SU-DHL-6 (cell line): ENCODE data around the gene LCN9.

ENCODE experiments used
- H2AFZ ChIP-seq: fragments of 200-600 bp; sonication (generic); 2 replicates; pipeline ENCODE4 v1.6.1; 2014; ENCODE audit warnings: low read depth, mild to moderate bottlenecking, moderate library complexity, mixed read lengths, antibody characterized with exemption, low read length; ENCODE audit not compliant: severe bottlenecking
- H3F3A ChIP-seq: fragments of 200-600 bp; shearing (Covaris generic); 2 replicates; pipeline ENCODE4 v1.6.0; 2016; ENCODE audit warnings: antibody characterized with exemption, mild to moderate bottlenecking; ENCODE audit not compliant: insufficient read depth
- H3K27ac ChIP-seq: fragments of 200-600 bp; sonication (generic); 2 replicates; pipeline ENCODE4 v1.5.1; 2016; ENCODE audit warnings: low read depth, mild to moderate bottlenecking, low read length, moderate library complexity, mixed read lengths
- H3K27me3 ChIP-seq: fragments of 200-600 bp; sonication (generic), shearing (Covaris generic); 2 replicates; pipeline ENCODE4 v1.6.0; 2014; ENCODE audit warnings: mild to moderate bottlenecking, low read length
- H3K36me3 ChIP-seq: fragments of 200-600 bp; sonication (generic); 2 replicates; pipeline ENCODE4 v1.6.1; 2014; ENCODE audit warnings: mild to moderate bottlenecking, low read length, mixed read lengths
- H3K4me2 ChIP-seq: fragments of 300-600, 200-600 bp; shearing (Covaris generic), sonication (generic); 2 replicates; pipeline ENCODE4 v1.6.0; 2014; ENCODE audit warnings: low read length, low read depth, mild to moderate bottlenecking; ENCODE audit not compliant: poor library complexity, severe bottlenecking
- H3K4me3 ChIP-seq: fragments of 200-600 bp; sonication (generic); 2 replicates; pipeline ENCODE4 v1.5.1; 2014; ENCODE audit warnings: antibody characterized with exemption, low read length, mild to moderate bottlenecking, mixed read lengths; ENCODE audit not compliant: insufficient read depth, poor library complexity, severe bottlenecking
- H3K79me2 ChIP-seq: fragments of 200-600 bp; sonication (generic); 2 replicates; pipeline ENCODE4 v1.6.1; 2014; ENCODE audit warnings: mild to moderate bottlenecking, low read length, moderate library complexity; ENCODE audit not compliant: insufficient read depth
- H3K9ac ChIP-seq: fragments of 200-600 bp; sonication (generic); 2 replicates; pipeline ENCODE4 v1.7.0; 2014; ENCODE audit warnings: mild to moderate bottlenecking, low read length
- H3K9me2 ChIP-seq: fragments of 200-600 bp; sonication (generic); replicated peaks from 2 replicates; pipeline ENCODE4 v1.6.1; 2014; ENCODE audit warnings: low read length; ENCODE audit not compliant: insufficient read depth
- H3K9me3 ChIP-seq: fragments of 200-600 bp; sonication (generic); 2 replicates; pipeline ENCODE4 v1.6.1; 2014; ENCODE audit warnings: low read length, mixed read lengths; ENCODE audit not compliant: insufficient read depth
- H4K20me1 ChIP-seq: fragments of 200-600 bp; sonication (generic); 2 replicates; pipeline ENCODE4 v1.6.1; 2014; ENCODE audit warnings: low read depth, mild to moderate bottlenecking, antibody characterized with exemption, low read length, moderate library complexity, mixed read lengths
- EZH2phosphoT487 ChIP-seq: fragments of 200-600 bp; sonication (generic), shearing (Covaris generic); conservative IDR thresholded peaks from 2 replicates; pipeline ENCODE4 v1.6.1; 2018; ENCODE audit warnings: mild to moderate bottlenecking, antibody characterized with exemption, low read length, moderate library complexity, mixed read lengths
- TF ChIP-seq, protein P1 (sequence below): fragments of 200-600 bp; sonication (generic); IDR thresholded peaks from one replicate; pipeline ENCODE4 v1.5.1; 2017; ENCODE audit warnings: antibody characterized with exemption, mild to moderate bottlenecking, low read length, moderate library complexity; ENCODE audit not compliant: insufficient read depth, poor library complexity, severe bottlenecking

LCN9 gene, protein sequence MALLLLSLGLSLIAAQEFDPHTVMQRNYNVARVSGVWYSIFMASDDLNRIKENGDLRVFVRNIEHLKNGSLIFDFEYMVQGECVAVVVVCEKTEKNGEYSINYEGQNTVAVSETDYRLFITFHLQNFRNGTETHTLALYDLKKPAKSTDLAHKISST

DNA sequence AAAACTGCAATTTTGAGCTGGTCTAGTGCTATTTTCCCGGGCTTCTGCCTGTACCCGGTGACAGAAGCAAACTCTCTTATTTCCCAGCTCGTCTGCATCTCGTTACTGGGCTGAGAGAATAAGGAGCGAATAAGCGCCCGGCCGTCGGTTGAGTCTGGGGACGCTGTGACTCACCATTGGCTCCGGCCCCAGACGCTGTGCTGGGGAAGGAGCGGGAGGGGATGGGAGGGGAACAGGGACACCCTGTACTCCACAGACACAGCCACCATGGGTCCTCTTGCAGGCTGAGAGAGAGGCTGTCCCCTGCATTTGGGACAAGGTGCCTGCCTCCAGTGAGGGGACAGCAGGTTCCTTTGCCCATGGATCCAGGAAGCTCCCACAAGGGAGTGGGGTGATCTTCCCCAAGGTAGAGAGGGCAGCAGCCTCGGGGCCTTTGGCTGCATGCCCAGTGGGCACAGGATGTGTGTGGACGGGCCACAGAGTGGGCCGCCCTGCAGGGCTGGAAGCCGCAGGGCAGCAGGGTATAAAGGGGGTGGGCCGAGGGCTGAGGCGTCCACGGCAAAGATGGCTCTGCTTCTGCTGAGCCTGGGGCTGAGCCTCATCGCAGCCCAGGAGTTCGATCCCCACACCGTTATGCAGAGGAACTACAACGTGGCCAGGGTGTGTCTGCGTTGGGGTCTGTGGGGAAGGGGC, at the start of gene LCN9:
LCN9 (plus strand) TSS at position 552 of the 693 bp plus-strand sequence; CDS start at position 565, 13 bp downstream.
- Histone ChIP-seq H3K4me3 (no peak within 1 kb of the TSS), H3K79me2 (no peaks in the 10 kb centered on the region), H3K4me2 (no peak within 1 kb of the TSS), H3K27ac (no peak within 1 kb of the TSS), H3K27me3 (no peaks in the 10 kb centered on the region), H4K20me1 (no peaks in the 10 kb centered on the region), H3K9me2 (no peaks in the 10 kb centered on the region), H3F3A (no peaks in the 10 kb centered on the region), H3K9ac (no peak within 1 kb of the TSS), H3K9me3 (no peaks in the 10 kb centered on the region), H3K36me3 (no peaks in the 10 kb centered on the region), H2AFZ (no peak within 1 kb of the TSS)
- no peak for TF ChIP-seq EZH2phosphoT487
- TF ChIP-seq, protein P1, sequence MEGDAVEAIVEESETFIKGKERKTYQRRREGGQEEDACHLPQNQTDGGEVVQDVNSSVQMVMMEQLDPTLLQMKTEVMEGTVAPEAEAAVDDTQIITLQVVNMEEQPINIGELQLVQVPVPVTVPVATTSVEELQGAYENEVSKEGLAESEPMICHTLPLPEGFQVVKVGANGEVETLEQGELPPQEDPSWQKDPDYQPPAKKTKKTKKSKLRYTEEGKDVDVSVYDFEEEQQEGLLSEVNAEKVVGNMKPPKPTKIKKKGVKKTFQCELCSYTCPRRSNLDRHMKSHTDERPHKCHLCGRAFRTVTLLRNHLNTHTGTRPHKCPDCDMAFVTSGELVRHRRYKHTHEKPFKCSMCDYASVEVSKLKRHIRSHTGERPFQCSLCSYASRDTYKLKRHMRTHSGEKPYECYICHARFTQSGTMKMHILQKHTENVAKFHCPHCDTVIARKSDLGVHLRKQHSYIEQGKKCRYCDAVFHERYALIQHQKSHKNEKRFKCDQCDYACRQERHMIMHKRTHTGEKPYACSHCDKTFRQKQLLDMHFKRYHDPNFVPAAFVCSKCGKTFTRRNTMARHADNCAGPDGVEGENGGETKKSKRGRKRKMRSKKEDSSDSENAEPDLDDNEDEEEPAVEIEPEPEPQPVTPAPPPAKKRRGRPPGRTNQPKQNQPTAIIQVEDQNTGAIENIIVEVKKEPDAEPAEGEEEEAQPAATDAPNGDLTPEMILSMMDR = no peak

DNA sequence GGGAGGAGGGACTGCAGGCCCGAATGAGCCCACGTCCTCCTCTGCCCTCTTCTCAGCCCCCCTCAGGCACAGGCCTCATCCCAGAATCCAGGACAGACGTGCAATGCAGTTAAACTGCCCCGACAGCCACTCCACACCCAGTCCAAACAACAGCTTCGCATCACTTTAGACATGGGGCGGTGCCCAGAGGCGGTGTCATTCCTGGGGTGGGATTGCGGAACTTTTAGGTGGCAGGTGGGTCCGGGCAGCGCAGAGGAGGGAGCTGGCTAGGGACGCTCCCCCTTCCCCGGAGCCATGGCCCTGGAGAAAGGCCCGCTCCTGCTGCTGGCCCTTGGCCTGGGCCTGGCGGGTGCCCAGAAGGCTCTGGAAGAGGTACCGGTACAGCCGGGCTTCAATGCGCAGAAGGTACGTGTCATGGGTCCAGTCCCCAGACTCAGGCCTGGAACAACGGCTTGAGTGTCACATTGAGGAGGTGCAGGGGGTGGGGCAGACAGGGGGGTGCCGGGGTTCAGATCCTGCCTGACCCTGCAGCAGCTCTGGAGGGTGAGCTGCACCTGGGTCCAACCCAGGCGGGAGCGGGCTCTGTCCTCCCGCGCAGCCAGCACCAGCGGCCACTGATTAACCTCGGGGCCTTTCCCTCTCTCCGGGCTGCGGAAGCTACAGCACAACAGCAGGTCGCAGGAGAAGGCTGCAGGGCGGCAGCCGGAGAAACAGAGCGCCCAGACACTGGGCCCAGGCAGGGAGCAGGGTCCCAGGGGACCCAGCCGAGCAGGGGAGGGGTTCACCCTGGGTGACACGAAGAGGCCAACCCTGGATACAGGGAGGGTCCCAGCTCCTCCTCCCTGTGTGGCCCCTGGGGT, 48.9 kb upstream of the LCN9 start:
- H3F3A ChIP-seq = no peaks in the 10 kb centered on the region
- H3K9ac ChIP-seq = no peak overlapping the region
- no peaks in the 10 kb centered on the region for H3K9me2 ChIP-seq
- no peak overlapping the region for H3K4me3 ChIP-seq
- H3K27me3 ChIP-seq = no peaks in the 10 kb centered on the region
- no peaks in the 10 kb centered on the region for H3K9me3 ChIP-seq
- H3K36me3 ChIP-seq = no peaks in the 10 kb centered on the region
- no peak overlapping the region for H3K27ac ChIP-seq
- no peak overlapping the region for H2AFZ ChIP-seq
- no peaks in the 10 kb centered on the region for H4K20me1 ChIP-seq
- H3K4me2 ChIP-seq = no peak overlapping the region
- no peak for TF ChIP-seq EZH2phosphoT487
- no peaks in the 10 kb centered on the region for H3K79me2 ChIP-seq

DNA sequence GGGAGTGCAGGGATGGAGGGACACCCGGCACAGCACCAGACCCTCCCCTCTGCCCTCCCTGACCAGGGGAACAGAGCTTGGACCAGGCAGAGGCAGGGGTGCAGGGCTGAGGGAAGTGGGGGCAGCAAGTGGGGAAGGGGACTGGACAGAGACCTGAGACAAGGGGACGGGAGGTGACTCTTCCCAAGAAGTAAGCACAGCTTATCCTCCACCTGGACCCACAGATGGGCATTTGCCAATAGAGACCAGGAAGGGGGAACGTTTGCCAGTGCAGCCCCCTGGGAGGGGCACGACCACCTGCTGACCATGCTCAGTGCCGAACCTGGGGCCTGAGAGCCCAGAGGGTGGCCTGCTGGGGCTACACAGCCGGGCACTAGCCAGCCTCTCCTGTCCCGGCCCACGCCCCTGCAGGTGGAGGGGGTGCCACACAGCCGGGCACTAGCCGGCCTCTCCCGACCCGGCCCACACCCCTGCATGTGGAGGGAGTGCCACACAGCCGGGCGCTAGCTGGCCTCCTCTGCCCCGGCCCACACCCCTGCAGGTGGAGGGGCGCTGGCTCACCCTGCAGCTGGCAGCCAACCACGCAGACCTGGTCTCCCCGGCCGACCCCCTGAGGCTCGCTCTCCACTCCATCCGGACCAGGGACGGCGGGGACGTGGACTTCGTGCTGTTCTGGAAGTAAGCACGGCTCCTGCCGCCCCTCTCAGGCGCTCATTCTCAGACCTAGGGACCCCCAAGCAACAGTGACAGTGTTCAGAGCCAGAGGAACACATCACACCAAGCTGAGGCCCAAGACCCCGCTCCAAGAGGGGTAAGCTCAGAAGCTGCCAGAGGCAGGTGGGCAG, 48.1 kb upstream of the LCN9 start:
- H3K9me2 ChIP-seq = no peaks in the 10 kb centered on the region
- H3K27ac ChIP-seq = no peak overlapping the region
- H2AFZ ChIP-seq = no peak overlapping the region
- H3K4me2 ChIP-seq = no peak overlapping the region
- no peak overlapping the region for H3K4me3 ChIP-seq
- H3F3A ChIP-seq = no peaks in the 10 kb centered on the region
- H3K9me3 ChIP-seq = no peaks in the 10 kb centered on the region
- H3K79me2 ChIP-seq = no peaks in the 10 kb centered on the region
- no peak for TF ChIP-seq EZH2phosphoT487
- TF ChIP-seq, protein P1 = no peak
- no peak overlapping the region for H3K9ac ChIP-seq
- no peaks in the 10 kb centered on the region for H3K27me3 ChIP-seq
- no peaks in the 10 kb centered on the region for H4K20me1 ChIP-seq
- H3K36me3 ChIP-seq = no peaks in the 10 kb centered on the region
